Astrocyte of the spinal cord (primary cell): ENCODE measurements around the gene LRP10.
A peak's percentile ranks its signal among the peaks of the same experiment; 100 is the strongest.
"Not testable (repeated sequence)": the region's sequence is repeated elsewhere in the genome, so short reads cannot be mapped to it uniquely, and the experiment has no call there.

Source experiments
- DNase-seq: peaks from one replicate; pipeline ENCODE4 v3.0.0; 2011; ENCODE audit warnings: low read depth, low spot score
- H3K4me3 ChIP-seq: 2 replicates; pipeline ENCODE4 v1.5.1; 2011; ENCODE audit warnings: low read depth, mild to moderate bottlenecking, low read length, moderate library complexity
- in situ Hi-C: cut with HindIII; loops from 2 replicates; pipeline ENCODE4 v1.10.0; 2017; ENCODE audit warnings: low sequenced_read_pairs
- TF ChIP-seq, protein P1 (sequence below): IDR thresholded peaks from 2 replicates; pipeline ENCODE4 v1.5.1; 2012; ENCODE audit warnings: low read depth, mild to moderate bottlenecking, low read length, inconsistent platforms

The LRP10 gene

DNA sequence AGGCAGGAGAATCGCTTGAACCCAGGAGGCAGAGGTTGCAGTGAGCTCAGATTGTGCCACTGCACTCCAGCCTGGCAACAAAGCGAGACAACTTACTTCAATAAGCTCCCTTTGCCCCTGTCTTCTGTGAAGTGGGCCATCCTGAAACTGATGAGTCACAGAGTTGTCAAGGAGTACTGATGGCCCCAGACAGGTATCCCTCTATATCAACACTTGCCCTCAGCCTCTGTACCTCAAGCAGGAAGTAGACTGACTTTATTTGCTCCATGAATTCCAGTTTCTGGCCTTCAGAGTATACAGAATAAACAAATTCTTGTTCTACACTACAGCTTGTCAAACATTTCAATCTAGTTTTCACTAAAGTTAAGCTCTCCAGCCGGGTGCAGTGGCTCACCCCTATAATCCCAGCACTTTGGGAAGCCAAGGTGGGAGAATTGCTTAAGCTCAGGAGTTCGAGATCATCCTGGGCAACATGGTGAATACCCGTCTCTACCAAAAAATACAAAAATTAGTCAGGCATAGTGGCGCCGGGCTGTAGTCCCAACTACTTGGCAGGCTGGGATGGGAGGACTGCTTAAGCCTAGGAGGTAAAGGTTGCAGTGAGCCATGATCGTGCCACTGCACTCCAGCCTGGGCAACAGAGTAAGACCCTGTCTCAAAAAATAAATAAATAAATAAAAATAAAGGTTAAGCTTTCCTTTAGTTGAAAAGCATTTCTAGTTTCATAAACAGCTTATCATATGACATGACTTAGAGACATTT, 16.4 kb upstream of the LRP10 start:
- no peak overlapping the region for H3K4me3 ChIP-seq
- TF ChIP-seq, protein P1, sequence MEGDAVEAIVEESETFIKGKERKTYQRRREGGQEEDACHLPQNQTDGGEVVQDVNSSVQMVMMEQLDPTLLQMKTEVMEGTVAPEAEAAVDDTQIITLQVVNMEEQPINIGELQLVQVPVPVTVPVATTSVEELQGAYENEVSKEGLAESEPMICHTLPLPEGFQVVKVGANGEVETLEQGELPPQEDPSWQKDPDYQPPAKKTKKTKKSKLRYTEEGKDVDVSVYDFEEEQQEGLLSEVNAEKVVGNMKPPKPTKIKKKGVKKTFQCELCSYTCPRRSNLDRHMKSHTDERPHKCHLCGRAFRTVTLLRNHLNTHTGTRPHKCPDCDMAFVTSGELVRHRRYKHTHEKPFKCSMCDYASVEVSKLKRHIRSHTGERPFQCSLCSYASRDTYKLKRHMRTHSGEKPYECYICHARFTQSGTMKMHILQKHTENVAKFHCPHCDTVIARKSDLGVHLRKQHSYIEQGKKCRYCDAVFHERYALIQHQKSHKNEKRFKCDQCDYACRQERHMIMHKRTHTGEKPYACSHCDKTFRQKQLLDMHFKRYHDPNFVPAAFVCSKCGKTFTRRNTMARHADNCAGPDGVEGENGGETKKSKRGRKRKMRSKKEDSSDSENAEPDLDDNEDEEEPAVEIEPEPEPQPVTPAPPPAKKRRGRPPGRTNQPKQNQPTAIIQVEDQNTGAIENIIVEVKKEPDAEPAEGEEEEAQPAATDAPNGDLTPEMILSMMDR = no peak
- DNase-seq = no peak
- in situ Hi-C loops = no loop called here

DNA sequence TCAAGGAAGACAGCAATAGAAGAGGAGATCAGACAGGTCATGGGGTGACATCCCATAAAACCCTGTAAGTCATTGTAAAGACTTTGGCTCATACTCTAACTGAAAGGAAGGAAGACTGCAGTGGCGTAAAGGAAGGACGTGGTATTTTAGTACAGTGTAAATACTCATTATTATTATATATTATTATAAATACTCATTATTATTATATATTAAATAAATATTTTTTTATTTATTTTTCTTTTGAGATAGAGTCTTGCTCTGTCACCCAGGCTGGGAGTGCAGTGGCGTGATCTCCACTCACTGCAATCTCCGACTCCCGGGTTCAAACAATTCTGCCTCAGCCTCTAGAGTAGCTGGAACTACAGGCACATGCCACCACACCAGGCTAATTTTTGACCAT, 15.1 kb upstream of the LRP10 start:
- TF ChIP-seq, protein P1 = no peak
- in situ Hi-C loops = no loop called here
- H3K4me3 ChIP-seq = no peak overlapping the region
- no peak for DNase-seq

DNA sequence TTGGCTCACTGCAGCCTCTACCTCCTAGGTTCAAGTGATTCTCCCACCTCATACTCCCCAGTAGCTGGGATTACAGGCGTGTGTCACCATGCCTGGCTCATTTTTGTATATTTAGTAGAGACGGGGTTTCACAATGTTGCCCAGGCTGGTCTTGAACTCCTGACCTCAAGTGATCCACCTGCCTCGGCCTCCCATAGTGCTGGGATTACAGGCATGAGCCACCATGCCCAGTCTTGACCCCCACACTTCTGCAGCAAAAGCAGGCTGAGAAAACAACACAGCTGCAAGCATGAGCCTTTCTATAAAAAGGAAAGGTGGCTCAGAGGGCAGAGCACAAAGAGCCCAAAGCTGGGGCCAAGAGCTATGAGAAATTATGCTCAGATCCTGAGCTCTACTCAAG, 11.2 kb upstream of the LRP10 start:
- DNase-seq, in situ Hi-C loops, H3K4me3 ChIP-seq: not testable (repeated sequence)

DNA sequence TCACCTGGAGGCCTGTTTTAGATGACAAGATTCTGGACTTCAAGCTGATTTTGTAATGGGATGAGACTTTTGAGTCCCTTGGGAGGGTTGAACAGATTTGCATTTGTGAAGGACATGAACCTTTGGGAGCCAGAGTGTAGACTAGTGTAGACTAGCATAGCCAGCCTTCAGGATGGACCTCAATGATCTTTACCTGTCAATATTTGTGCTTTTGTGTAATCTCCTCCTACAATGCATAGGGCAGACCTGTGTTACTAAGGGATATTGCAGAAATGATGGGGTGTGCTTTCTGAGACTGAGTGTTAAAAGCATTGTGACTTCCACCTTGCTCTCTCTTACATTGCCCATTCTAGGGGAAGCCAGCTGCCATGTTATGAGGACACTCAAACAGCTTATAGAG, 9.9 kb upstream of the LRP10 start:
- in situ Hi-C loops = no loop called here
- TF ChIP-seq, protein P1 = no peak
- H3K4me3 ChIP-seq = no peak overlapping the region
- no peak for DNase-seq

DNA sequence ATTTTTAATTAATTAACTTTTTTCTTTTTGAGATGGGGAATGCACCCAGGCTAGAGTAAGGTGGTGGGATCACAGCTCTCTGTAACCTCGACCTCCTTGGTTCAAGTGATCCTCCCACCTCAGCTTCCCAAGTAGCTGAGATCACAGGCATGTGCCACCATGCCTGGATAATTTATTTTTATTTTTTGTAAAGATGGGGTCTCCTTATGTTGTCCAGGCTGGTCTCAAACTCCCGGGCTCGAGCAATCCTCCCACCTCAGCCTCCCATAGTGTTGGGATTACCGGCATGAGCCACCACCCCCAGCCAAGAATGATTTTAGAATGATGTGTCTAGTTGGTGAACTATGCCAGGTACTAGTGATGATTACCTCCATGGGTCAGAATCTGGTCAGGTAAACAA, 6.6 kb upstream of the LRP10 start:
- no peak overlapping the region for H3K4me3 ChIP-seq
- DNase-seq = no peak
- in situ Hi-C loops = no loop called here
- TF ChIP-seq, protein P1 = no peak

DNA sequence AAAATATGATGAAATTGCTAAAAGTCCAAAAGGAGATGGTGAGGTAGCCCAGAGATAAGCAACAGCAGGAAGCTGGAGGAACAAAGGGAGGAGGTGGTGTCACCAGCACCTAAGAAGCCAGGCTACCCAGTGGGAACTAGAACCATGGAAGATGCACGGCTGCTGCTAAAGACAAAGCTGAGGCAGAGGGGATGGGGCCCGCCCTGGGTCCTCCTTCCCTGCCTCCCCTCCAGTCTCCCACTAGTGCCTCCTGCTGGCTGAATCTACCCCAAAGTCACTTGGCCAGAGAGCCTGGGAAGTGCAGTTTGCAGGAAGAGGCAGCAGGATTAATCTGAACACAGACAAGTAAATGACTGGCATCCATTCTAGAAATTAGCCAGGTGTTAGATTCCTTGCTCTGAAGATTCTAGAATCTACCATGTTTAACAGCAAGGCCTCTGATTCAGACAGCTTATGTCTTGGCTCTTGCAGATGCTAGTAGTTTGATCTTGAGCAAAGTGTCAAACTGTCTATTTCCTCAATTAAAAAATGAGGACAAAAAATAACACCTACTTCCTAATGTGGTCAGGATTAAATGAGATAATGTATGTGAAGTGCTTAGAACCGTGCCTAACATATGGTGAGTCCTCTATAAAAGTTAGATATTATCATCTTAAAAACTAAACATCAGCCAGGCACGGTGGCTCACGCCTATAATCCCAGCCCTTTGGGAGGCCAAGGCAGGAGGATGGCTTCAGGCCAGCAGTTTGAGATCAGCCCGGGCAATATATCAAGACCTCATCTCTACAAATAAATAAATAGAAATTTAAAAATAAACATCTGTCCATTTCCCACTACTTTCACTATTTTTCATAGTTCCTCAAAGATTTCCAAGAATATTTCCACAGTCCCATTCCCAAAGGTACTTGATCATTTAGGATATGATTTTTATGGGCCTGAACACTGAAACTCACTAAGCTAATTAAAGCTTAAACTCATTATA, 5.8 kb upstream of the LRP10 start:
- TF ChIP-seq, protein P1 = peak; percentile 34

DNA sequence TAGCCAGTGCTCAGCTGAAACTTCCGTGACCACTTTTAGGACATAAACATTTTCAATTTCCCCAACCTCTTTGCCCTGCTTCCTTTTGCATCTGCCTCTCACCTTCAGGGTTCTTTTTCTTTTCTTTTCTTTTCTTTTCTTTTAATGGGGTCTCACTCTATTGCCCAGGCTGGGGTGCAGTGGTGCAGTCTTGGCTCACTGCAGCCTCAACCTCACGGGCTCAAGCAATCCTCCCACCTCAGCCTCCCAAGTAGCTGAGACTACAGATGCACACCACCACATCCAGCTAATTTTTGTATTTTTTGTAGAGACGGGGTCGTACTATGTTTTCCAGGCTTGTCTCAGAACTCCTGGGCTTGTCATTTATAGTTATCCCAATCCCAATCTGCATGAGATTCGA, 4.7 kb upstream of the LRP10 start:
- in situ Hi-C loops = no loop called here
- TF ChIP-seq, protein P1 = no peak
- no peak for DNase-seq
- no peak overlapping the region for H3K4me3 ChIP-seq

More for the DNA sequence above, 5.8 kb upstream of the LRP10 start:
- no peak overlapping the region for H3K4me3 ChIP-seq
- in situ Hi-C loops = no loop called here
- no peak for DNase-seq
